ENCODE data around the gene PRKAG2.

The PRKAG2 gene

DNA sequence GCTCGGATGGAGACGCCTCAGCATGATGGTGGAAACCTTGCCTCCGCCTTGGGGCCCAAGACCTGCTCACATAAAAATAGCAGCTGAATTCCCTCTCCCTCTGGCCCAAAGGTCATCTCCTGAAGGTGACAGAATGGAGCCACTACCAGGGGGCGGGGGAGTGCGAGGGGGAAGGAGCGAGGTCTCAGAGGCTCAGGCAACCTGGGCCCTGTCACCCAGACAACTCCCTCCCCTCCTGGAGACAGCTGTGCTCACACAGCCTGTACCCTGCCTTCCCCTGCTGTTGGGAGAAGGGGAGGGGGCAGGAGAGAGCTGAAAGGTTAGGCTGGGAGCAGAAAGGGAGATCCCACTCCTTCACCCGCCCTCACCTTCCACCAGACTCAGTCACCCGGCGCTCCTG lies 184.2 kb downstream of the PRKAG2 start:
- Histone ChIP-seq H3K36me3 (ENCODE audit: insufficient read depth, low read length) (no peaks in the 10 kb centered on the region), H3K4me3 (ENCODE audit: low read length, poor library complexity, severe bottlenecking) (no peak overlapping the region), H3K9me3 (ENCODE audit: insufficient read depth, low read depth, low read length) (no peaks in the 10 kb centered on the region), H3K9ac (ENCODE audit: low read depth, low read length, poor library complexity, severe bottlenecking) (no peak overlapping the region), H2AFZ (ENCODE audit: low read length) (no peak overlapping the region), H4K20me1 (ENCODE audit: insufficient read depth, low read length, poor library complexity, severe bottlenecking) (no peaks in the 10 kb centered on the region), H3K4me2 (ENCODE audit: low read depth, low read length, poor library complexity, severe bottlenecking) (no peak overlapping the region), H3K4me1 (ENCODE audit: insufficient read depth, low read length, poor library complexity, severe bottlenecking) (peaks cover 17% of the 10 kb centered on the region), H3F3A (ENCODE audit: low read depth) (no peaks in the 10 kb centered on the region), H3K9me2 (replicated peaks; ENCODE audit: low read depth, low read length) (no peaks in the 10 kb centered on the region), H3K79me2 (ENCODE audit: insufficient read depth, low read length) (no peaks in the 10 kb centered on the region), H3K27me3 (ENCODE audit: insufficient read depth, low read length, poor library complexity, severe bottlenecking) (no peaks in the 10 kb centered on the region)
- TF ChIP-seq, protein P1, sequence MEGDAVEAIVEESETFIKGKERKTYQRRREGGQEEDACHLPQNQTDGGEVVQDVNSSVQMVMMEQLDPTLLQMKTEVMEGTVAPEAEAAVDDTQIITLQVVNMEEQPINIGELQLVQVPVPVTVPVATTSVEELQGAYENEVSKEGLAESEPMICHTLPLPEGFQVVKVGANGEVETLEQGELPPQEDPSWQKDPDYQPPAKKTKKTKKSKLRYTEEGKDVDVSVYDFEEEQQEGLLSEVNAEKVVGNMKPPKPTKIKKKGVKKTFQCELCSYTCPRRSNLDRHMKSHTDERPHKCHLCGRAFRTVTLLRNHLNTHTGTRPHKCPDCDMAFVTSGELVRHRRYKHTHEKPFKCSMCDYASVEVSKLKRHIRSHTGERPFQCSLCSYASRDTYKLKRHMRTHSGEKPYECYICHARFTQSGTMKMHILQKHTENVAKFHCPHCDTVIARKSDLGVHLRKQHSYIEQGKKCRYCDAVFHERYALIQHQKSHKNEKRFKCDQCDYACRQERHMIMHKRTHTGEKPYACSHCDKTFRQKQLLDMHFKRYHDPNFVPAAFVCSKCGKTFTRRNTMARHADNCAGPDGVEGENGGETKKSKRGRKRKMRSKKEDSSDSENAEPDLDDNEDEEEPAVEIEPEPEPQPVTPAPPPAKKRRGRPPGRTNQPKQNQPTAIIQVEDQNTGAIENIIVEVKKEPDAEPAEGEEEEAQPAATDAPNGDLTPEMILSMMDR (conservative IDR thresholded peaks at IDR 0.05; ENCODE audit: low read length) = no peak
- no peak for TF ChIP-seq EZH2phosphoT487 (IDR thresholded peaks at IDR 0.05; ENCODE audit: borderline replicate concordance)

DNA sequence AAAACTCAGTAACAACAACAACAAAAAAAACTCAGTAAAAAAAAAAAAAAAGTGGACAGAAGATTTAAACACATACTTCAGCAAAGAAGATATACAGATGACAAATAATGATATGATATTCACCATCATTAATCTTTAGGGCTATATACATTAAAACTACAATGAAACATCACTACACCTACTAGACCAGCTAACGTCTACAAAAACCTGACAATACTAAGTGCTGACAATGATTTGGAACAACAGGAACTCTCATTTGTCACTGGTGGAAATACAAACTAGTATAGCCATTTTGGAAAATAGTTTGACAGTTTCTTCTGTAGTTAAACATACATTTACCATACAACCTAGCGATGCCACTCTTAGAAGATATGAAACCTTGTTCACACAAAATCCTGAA lies 185.5 kb downstream of the PRKAG2 start:
- H3K9me2 ChIP-seq (replicated peaks; ENCODE audit: low read depth, low read length) = no peaks in the 10 kb centered on the region
- peaks cover 20% of the 10 kb centered on the region for H3K4me1 ChIP-seq (ENCODE audit: insufficient read depth, low read length, poor library complexity, severe bottlenecking)
- no peak overlapping the region for H3K4me3 ChIP-seq (ENCODE audit: low read length, poor library complexity, severe bottlenecking)
- no peak for TF ChIP-seq EZH2phosphoT487 (IDR thresholded peaks at IDR 0.05; ENCODE audit: borderline replicate concordance)
- TF ChIP-seq, protein P1 (conservative IDR thresholded peaks at IDR 0.05; ENCODE audit: low read length) = no peak
- no peaks in the 10 kb centered on the region for H3K9me3 ChIP-seq (ENCODE audit: insufficient read depth, low read depth, low read length)
- H3K27me3 ChIP-seq (ENCODE audit: insufficient read depth, low read length, poor library complexity, severe bottlenecking) = no peaks in the 10 kb centered on the region
- H3K4me2 ChIP-seq (ENCODE audit: low read depth, low read length, poor library complexity, severe bottlenecking) = no peak overlapping the region
- H3F3A ChIP-seq (ENCODE audit: low read depth) = no peaks in the 10 kb centered on the region
- no peaks in the 10 kb centered on the region for H3K79me2 ChIP-seq (ENCODE audit: insufficient read depth, low read length)
- no peaks in the 10 kb centered on the region for H4K20me1 ChIP-seq (ENCODE audit: insufficient read depth, low read length, poor library complexity, severe bottlenecking)
- H3K9ac ChIP-seq (ENCODE audit: low read depth, low read length, poor library complexity, severe bottlenecking) = no peak overlapping the region
- H2AFZ ChIP-seq (ENCODE audit: low read length) = no peak overlapping the region
- no peaks in the 10 kb centered on the region for H3K36me3 ChIP-seq (ENCODE audit: insufficient read depth, low read length)

DNA sequence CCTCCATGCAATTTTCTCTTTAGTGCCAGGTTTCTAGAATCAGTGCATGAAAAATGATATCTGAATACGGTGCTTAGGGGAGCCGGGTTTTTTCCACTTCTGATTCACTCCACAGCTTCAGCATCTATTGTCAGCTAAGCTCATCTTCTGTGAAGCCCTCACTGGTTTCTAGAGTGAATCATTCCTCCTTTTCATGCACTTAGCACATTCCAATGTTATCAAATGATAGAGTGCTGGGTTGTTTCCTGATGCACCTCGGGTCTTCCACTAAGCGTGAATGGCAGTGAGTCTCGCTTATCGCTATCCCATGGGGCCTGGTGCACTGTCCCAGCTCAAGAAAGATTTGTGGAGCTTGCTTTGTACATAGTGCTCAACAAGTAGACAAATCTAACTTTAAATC lies 186.3 kb downstream of the PRKAG2 start:
- no peaks in the 10 kb centered on the region for H3K9me3 ChIP-seq (ENCODE audit: insufficient read depth, low read depth, low read length)
- no peak overlapping the region for H2AFZ ChIP-seq (ENCODE audit: low read length)
- H3K9ac ChIP-seq (ENCODE audit: low read depth, low read length, poor library complexity, severe bottlenecking) = no peak overlapping the region
- H3K27me3 ChIP-seq (ENCODE audit: insufficient read depth, low read length, poor library complexity, severe bottlenecking) = no peaks in the 10 kb centered on the region
- H3K79me2 ChIP-seq (ENCODE audit: insufficient read depth, low read length) = no peaks in the 10 kb centered on the region
- TF ChIP-seq EZH2phosphoT487 (IDR thresholded peaks at IDR 0.05; ENCODE audit: borderline replicate concordance) = no peak
- TF ChIP-seq, protein P1 (conservative IDR thresholded peaks at IDR 0.05; ENCODE audit: low read length) = no peak
- no peaks in the 10 kb centered on the region for H3K9me2 ChIP-seq (replicated peaks; ENCODE audit: low read depth, low read length)
- H3K4me1 ChIP-seq (ENCODE audit: insufficient read depth, low read length, poor library complexity, severe bottlenecking) = peaks cover 20% of the 10 kb centered on the region
- no peak overlapping the region for H3K4me3 ChIP-seq (ENCODE audit: low read length, poor library complexity, severe bottlenecking)
- no peaks in the 10 kb centered on the region for H3K36me3 ChIP-seq (ENCODE audit: insufficient read depth, low read length)
- no peak overlapping the region for H3K4me2 ChIP-seq (ENCODE audit: low read depth, low read length, poor library complexity, severe bottlenecking)
- no peaks in the 10 kb centered on the region for H4K20me1 ChIP-seq (ENCODE audit: insufficient read depth, low read length, poor library complexity, severe bottlenecking)
- no peaks in the 10 kb centered on the region for H3F3A ChIP-seq (ENCODE audit: low read depth)
